HG03159 (cell line): ENCODE results near the gene TRAPPC3.
"Not testable (repeated sequence)": the region's sequence is repeated elsewhere in the genome, so short reads cannot be mapped to it uniquely, and the experiment has no call there.

Source experiments
- ATAC-seq: cut with Tn5 transposase; IDR thresholded peaks from one replicate; pipeline ENCODE4 v1.9.1; 2021; ENCODE audit warnings: mild to moderate bottlenecking, moderate library complexity; ENCODE audit not compliant: unreplicated experiment

TRAPPC3 gene

DNA sequence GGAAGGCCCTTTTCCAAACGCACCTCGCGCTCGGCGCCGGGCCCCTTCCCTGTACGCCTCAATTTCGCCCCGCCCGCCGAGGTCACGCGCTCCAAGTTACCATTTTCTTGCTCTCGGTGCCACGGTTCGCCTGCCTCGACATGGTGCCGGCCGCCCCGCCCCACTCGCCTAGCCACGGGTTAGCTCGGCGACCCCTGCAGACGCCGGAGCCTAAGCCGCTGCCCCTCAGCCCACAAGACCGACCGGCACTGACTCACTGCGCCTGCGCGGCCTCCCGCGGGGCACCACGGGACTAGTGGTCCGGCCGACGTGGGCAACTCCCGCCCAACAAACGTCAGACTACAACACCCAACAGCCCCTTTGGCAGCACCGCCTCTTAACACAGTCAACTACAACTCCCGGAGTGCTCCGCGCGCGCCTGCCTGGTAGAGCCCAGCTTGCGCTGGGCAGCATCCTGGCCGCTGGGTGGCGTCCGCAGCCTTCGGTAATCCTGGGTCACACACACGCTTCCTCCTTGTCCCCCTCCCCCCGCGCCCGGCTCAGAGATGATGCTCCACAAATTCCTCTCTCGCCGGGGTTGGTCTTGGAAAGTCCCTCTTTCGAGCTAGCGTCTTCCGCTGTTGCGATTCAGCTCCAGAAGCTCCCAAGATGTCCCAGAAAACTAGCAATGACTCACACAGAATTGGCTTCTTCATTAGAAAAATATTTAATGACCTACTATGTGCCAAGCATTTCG lies at the start of gene TRAPPC3:
TRAPPC3 (minus strand) TSS at position 250 of the 736 bp plus-strand sequence; CDS start at position 142, 108 bp downstream.
- ATAC-seq, result peak; percentile 88

DNA sequence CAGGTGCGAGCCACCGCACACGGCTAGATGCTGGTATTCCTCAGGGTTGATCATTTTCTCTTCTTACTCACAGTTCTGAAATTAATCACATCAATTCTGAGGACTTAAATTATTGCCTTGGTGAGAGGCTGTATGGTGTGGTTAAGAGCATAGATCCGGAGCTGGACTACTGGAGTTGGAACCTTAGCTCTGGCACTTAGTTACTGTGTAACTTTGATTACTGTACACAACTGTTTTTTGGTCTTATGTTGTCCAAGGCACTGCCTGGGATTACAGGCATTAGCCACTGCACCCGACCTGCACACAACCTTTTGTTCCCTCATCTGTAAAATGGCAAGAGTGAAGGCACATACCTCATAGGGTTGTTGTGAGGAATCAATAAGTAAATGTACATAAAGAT lies 49.4 kb upstream of the TRAPPC3 start:
- no peak for ATAC-seq

DNA sequence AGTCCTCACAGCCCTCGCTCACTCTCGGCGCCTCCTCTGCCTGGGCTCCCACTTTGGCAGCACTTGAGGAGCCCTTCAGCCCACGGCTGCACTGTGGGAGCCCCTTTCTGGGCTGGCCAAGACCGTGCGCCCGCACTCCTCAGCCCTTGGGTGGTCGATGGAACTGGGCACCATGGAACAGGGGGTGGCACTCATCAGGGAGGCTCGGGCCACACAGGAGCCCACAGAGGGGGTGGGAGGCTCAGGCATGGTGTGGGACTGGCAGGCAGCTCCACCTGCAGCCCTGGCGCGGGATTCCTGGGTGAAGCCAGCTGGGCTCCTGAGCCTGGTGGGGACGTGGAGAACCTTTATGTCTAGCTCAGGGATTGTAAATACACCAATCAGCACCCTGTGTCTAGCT lies 47.5 kb upstream of the TRAPPC3 start:
- ATAC-seq, result not testable (repeated sequence)

DNA sequence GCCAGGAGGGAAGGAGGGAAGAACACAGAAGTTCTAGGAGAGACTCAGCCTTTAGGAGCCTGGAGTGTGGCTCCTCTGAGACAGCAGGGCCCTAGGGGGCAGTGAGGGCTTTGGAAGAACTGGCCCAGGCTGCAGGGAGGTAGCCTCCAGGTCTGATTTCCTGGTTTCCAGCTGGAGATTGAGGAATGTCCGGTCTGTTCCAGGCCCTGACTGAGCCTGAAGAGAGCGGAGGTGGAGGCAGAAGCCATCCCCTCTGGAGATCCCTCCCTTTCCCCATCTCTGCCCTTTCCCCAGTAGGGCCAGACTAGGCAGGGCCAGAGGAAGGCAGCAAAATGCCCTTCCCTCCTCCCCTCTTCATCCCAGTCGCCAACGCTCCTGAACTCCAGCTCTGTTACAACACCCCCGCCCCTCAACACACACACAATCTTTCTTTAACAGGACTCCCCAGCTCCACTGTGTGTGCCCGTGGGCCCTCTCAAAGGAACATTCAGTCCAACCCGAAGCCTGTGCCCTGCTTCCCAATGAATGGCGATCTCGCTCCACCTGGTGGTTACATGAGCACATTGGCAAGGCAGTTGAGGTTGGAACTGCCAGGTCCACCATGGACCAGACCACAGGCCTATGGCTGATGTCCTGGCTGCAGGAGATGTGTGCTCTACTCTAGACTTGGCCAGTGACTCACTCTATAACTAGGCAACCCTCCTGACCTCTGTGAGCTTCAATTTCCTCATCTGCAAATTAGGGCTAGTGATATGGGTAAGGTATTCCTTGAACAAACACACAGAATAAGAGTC lies 38.7 kb upstream of the TRAPPC3 start:
- no peak for ATAC-seq

DNA sequence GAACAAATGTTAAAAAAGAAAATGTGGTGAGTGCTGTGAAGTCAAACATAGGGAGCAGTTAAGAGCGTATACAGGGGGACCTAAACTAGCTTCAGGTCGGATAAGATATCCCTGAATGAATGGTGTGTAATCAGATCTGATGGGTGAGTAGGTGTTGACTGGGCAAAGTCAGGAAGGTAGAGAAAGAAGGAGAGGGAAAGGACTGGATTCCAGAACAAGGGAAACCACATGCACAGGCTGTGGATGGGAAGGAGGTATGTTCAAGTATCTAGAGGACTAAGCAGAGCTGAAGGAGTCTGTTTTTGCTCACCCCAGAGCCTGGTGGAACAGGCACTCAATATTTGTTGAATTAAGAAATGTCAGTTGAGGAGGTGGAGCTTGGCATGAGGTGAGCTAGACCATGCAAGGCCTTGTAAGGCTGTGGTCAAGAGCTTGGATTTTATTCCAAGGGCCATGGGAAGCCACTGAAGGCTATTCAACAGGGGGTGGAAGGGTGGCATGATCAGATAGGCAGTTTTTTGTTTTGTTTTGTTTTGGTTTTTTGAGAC lies 34.1 kb upstream of the TRAPPC3 start:
- ATAC-seq, result no peak

DNA sequence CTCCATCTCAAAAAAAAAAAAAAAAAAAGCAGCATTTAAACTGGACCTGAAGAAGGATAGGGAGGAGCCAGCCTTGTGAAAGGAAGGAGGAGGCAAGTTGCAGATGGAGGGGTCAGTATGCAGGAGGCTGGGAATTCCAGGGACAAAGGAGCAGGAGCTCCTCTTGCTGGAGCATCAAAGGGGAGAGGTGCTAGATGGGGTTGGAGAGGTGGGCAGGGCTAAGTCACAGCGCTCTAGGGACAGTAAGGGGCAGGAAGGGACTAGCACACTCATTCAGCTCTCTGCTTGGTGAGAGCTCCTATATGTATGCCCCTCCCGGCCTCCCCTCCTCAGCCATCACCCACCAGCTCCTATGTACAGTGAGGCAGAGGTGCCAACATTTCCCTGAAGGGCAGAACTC lies 33.4 kb upstream of the TRAPPC3 start:
- ATAC-seq, result no peak

DNA sequence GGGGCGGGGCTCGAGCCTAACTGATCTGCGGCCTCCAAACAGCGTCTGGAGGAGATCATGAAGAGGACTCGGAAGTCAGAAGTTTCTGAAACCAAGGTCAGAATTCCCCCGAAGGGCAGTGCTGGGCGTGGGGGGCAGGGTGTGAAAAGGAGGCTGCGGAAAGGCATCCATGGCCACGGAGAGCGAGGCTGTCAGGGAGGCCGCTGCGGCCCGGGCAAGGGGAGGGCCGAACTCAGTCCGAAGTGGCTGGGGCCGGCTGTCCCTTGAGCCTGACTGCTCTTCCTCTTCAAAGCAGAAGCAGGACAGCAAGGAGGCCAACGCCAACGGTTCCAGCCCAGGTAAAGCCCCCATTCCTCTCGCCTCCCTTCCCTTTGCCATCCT lies 29.9 kb upstream of the TRAPPC3 start:
- no peak for ATAC-seq

DNA sequence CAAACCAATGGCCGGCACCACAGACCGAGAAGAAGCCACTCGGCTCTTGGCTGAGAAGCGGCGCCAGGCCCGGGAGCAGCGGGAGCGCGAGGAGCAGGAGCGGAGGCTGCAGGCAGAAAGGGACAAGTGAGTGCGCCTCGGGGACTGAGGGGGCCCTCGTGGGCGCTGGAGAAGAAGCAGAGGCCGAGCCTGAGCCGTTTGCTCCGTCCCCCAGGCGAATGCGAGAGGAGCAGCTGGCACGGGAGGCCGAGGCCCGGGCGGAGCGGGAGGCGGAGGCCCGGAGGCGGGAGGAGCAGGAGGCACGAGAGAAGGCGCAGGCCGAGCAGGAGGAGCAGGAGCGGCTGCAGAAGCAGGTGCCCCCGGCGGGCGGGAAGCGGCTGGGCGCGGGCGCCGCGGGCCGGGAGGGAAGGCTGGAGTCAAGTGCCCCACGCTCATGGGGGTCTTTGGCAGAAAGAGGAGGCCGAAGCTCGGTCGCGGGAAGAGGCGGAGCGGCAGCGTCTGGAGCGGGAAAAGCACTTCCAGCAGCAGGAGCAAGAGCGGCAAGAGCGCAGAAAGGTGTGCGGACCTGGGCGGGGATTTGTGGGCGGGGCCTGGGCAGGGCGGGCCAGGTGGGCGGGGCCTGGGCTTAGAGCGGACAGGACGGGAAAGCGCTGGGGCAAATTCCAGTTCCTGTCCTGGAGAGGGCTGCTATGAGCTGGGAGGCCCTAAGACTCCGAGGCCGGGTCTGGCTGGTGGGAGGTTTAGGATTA lies 29.4 kb upstream of the TRAPPC3 start:
- ATAC-seq, result no peak

DNA sequence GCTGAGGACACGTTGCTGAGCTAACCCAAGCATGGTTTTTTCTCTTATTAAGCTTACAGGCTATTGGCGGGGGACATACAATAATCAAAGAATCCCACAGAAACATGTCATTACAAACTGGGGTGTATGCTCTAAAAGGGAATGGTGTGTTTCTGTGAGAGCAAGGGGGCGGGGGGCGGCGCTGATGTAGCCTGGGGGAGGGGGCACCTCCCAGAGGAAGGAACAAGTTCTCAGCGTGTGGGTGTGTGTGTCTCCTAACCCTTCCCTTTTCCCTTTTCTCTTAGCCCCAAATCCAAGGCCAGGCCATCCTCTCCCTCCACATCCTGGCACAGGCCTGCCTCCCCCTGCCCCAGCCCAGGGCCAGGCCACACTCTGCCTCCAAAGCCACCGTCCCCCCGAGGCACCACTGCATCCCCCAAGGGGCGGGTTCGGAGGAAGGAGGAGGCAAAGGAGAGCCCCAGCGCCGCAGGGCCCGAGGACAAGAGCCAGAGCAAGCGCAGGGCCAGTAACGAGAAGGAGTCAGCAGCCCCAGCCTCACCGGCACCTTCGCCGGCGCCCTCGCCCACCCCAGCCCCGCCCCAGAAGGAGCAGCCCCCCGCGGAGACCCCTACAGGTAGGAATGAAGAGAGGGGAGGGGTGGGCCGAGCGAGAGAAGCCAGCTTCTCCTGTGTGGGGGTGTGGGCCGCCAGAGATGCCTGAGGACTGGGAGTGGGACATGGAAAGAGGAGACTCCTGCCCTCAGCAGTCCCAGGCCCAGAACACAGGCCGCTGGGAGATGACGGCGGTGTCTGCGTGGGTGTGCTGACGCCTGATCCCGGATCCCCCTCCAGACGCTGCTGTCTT lies 28.5 kb upstream of the TRAPPC3 start:
- ATAC-seq, result no peak

DNA sequence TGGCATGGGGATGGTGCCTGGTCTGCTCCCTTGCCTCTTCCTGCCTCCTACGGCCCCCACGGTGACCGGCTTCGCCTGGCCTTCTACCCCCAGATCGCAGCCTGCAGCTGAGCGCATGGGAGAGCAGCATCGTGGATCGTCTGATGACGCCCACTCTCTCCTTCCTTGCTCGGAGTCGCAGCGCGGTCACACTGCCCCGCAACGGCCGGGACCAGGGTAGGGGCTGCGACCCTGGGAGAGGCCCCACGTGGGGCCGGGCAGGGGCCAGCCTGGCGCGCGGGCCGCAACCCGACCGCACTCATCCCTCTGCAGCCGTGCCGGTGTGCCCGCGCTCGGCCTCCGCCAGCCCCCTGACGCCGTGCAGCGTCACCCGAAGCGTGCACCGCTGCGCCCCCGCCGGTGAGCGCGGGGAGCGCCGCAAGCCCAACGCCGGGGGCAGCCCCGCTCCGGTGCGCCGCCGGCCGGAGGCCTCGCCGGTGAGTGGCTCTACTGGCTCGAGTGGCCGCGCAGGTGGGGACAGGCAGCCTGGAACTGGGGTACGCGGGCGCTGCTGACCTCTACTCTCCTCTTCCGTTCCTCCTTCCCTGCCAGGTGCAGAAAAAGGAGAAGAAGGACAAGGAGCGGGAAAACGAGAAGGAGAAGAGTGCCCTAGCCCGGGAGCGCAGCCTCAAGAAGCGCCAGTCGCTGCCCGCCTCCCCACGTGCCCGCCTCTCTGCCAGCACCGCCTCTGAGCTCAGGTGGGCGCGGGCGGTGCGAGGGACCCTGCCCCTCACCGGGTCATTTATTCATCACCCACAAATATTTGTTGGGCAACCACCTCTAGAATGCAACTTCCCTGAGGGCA lies 27.0 kb upstream of the TRAPPC3 start:
- ATAC-seq, result no peak

DNA sequence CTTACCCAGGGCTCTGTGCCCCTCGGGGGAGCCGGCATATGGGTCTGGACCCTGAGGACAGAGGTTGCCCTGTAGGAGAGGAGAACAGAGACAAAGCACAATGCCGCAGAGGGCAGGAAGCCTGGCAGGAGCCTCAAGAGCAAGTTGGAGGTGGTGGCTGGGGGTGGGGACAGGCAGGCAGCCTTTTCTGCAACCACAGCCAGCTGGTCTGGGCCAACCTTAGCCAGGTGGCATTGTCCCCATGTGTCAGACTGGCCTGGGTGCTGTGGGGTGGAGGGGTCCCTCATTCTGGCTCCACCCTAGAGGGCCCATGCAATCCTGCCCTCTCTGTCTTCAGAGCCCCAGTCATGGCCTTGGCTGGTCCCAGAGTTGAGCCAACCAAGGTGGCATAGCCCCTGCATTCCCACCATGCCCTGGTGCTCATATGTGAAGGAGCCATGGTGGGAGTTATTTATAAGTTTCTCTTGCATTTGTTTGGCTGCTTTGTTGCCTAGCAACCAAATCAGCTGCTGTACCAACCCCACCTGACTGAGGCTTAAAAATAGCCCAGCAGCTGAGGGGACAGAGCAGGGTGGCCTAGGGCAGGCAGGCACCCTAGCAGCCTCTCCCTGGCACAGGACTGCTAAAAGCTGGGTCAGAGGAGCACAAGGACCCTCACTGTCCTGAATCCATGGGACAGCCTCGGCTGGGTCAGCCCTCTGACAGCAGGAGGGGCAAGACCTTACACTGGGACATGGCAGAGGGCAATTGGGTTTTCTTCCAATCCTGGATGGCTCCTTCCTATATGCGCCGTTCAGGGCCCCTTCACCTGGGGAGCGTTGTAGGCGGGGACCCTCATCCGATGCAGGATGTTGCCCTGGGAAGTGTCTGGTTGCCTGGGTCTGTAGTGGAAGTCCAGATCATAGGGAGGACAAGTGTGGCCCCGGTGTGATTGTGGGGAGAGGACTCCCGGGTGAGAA lies 26.1 kb upstream of the TRAPPC3 start:
- ATAC-seq, result no peak

DNA sequence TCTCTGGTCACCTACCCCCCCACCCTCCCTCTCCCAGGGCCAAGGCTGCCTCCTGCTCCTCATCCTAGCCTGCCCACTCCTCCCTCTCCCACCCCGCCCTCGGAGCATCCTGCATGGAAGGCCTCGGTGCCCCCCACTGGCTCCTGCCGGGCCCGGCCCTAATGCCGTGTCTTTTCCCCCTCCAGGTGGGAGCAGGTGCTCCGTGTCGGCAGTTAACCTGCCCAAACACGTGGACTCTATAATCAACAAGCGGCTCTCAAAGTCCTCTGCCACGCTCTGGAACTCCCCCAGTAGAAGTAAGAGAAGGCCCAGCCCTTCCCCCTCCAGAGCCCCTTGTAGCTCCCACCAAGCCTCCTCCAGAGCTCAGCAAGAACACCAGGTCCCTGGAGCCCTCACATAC lies 25.4 kb upstream of the TRAPPC3 start:
- ATAC-seq, result no peak

DNA sequence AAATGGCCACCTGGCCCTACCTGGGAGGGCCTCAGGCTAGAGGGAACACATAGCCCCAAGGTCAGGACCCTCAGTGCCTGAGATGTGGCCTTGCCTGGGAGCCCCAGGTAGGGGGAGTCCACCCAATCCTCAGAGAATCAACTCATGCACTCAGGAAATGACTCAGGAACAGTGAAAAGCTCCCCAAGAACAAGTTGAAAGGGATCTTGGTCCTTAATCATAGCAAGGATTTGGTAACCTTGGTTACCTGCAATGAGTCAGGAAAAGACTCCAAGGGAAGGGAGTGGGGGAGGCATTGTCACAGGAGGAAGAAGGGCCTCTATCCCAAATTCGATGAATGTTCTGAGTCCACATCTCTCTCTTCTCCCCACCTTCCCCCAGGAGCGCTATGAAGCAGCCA lies 23.7 kb upstream of the TRAPPC3 start:
- ATAC-seq, result no peak

DNA sequence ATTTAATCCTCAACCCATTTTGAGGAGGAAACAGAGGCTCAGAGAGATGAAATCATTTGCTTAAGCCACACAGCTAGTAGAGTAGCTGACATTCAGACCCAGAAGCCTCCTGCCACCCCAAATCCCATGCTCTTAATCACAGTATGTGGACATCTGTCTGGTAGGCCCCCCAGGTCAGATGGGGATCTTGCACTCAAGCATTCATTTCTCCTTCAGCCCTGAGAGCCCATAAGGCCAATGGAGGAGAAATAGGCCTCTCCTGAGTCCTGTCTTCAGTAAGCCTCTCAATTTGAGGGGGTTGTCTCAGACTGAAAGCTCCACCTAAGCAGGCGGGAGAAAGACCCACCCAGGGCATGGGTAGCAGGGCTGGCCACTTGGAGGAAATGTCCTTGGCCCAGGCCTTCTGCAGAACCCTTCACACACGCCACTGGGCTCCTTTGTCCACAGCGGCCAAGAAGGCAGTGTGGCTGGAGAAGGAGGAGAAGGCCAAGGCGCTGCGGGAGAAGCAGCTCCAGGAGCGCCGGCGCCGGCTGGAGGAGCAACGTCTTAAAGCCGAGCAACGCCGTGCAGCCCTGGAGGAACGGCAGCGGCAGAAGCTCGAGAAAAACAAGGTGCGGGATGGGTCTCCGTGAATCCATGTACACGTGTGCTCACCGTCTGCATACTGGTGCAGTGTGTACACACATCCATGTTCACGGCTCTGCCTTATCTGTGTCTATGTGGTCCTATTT lies 22.9 kb upstream of the TRAPPC3 start:
- no peak for ATAC-seq

DNA sequence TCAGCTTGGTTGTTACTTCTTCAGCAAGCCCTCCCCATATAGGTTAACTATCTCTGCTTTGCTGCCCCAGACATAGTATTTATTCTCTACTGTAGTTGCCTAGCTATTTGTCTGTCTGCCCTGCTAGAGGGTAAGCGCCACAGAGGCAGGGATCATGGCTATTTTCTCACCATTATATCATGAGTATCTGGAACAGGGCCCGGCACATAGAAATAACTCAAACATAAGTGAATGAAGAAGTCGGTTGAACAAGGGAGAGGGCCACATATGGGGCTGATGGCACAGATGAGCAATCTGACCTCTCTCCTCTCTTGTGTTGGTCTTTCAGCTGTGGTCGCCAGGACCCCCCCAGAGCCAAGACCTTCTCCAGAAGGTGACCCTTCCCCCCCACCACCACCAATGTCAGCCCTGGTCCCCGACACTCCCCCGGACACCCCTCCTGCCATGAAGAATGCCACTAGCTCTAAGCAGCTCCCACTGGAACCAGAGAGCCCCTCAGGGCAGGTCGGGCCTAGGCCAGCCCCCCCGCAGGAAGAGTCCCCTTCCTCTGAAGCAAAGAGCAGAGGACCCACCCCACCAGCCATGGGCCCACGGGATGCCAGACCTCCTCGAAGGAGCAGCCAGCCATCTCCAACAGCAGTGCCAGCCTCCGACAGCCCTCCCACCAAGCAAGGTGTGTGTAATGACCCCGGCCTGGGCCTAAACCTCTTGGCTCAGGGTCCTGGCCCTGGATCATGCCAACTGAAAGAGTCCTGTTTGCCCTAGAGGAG lies 21.5 kb upstream of the TRAPPC3 start:
- ATAC-seq, result no peak

DNA sequence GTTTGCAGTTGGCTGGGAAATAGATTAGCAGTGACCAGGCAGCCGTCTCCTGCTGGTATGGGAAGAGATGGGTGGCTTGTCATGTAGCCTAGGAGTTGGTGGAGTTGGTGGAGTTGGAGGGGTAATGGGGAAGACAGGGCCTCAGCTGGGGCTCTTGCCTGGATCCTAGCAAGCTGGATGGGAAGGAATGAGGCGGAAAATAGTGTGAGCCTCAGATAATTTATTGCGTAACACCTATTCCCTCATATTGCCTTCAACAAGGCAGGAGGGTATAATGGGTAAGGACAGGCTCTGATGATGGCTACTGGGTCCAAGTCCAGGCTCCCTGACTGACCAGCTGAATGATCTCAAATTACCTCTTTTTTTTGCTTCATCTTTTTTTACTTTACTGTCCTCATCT lies 19.2 kb upstream of the TRAPPC3 start:
- no peak for ATAC-seq
